ENCODE measurements around the gene GGNBP2. TPM values are rescaled to one million over a fixed set of nuclear protein-coding genes. Genes with fewer than 3 reads are reported as not detected.

GGNBP2 gene
- total RNA-seq, 2 experiments from 2014 or later, result 64.7 to 67.1 TPM

DNA sequence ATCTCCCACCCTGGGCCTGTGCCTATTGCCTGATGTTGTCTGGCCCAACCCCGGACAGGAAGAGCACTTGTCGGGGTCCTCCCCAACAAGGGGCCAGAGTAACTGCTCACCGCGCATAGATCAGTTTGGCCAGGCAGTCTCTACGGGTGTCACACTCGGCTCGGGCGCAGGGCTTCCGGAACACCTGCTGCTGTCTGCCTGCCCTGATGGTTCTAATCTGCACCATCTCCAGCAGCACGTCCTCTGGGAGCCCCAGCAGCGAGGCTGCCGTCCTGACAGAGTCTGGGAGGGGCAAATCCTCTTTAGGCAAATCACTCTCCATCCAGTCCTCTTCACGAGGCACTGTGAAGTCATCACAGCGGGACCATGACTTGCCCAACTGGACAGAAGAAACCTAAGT, 34.1 kb upstream of the GGNBP2 start:
- CTCF ChIA-PET, result no interaction called here
- POLR2A ChIA-PET, result no interaction called here

DNA sequence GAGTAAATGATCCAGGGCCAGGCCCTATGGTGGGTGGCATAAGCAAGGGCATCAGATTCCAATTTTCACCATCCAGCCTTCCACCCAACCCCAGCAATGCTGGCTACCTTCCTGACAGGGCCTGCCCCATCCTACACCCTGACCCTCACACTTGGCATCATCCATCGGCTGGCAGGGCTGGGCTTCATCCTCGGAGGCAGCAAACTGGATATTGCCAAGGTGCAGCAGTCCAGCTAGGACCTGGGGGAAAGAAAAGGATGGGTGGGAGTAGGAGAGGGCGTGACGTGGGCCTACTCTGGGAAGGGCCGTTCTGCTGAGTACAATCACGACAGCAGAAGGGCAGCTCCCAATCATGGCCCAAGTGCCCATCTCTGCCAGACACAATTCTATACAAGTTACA, 33.5 kb upstream of the GGNBP2 start:
- CTCF ChIA-PET, result no interaction called here
- POLR2A ChIA-PET, result no interaction called here

DNA sequence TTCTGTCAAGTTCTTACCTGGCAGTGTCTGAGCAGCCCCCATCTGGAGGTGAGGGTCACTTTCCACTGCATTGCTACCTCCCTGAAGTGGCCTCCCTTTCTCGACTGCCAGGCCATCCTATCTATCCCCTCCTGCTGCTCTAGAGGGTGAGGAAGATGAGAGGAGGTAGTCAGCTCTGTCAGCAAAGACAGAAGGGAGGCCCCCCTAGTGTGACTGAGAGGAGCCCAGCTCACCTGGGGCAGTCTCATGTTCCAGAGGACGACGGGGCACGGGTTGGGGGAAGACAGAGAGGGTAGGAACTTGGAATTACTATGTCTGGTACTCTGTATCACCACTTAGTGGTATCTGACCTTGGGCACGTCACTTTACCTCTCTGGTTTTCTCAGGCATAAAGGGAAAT, 32.1 kb upstream of the GGNBP2 start:
- POLR2A ChIA-PET, result no interaction called here
- CTCF ChIA-PET, result no interaction called here

DNA sequence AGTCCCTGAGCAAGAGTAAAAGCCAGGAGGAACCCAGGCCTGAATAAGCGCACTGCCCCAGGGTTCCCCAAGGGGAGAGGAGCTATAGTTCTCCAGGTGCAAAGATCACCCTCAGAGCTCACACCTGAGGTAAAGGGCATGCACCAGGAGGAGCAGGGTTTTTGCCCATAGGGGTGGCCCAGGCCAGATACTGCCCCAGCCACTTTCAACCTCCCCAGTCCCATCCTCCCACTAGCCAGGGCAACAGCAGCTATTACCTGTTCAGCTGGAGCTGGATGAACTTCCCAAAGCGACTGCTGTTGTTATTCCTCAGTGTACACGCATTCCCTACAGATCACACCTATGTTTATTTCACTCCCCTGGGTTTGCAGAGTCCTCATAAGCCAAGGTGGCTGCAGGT, 29.9 kb upstream of the GGNBP2 start:
- CTCF ChIA-PET, result interaction anchor here (1.4 kb wide), 1 partner anchor 19 kb away, joined by 4 read pairs; the partner anchor contains the start of genes MYO19 and PIGW
- POLR2A ChIA-PET, result no interaction called here

DNA sequence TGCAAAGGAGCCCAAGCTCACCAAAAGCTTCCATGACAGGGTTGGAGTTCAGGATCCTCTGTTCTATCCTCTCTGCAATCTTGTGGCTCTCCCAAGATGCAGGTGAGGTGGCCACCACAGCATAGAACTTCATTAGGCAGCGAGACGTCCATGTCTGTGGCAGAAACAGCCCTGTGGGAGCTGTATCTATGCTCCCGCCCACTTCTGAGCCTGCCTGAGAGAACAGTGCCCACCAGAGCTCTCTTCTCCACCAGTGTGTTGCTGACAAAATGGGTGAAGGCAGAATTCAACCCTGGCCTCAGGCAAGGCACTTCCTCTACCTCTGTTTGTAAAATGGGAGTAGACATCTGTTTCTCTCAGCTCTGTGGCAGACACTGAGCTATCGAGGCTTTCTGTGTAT, 28.9 kb upstream of the GGNBP2 start:
- CTCF ChIA-PET, result no interaction called here

DNA sequence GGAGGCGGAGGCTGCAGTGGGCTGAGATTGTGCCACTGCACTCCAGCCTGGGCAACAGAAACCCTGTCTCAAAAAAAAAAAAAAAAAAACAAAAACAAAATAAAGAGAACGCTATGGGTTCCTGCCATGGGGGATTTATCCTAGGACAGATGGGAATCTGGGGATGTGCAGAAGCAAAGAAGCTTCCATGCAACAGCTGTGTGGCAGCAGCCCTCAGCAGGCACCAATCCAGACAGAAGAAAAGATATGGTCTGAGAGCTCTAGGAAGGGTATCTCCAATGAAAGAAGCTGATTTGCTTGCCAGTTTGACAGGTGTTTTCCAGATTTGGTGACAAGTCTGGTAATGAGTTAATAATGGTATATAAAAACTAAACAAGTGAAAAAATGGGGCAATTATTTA, 21.6 kb upstream of the GGNBP2 start:
- POLR2A ChIA-PET, result no interaction called here

More for the DNA sequence above, 28.9 kb upstream of the GGNBP2 start:
- POLR2A ChIA-PET, result interaction anchor here (0.7 kb wide), 1 partner anchor 21 kb away, joined by 3 read pairs; no protein-coding TSS in a partner anchor

DNA sequence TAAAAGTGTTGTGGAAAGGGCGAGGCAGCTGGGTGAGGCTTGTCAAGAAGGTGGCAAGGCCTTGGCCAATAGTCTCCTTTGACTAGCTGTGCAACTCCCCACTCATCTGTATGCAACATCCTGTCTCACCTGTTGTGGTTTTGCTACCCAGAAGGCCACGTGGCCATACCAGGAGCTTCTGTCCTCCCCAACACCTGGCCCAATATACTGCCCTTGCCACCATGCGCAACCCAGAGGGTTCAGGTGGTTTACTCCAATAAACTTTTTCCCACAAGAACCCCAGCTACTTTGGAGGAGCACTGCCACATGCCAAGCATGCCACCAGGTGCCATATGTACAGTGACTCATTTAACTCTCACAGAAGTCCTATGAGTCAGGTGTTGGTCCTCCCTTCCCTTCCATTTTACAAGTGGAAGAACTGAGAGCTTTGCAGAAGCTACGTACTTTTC, 20.3 kb upstream of the GGNBP2 start:
- POLR2A ChIA-PET, result no interaction called here
- CTCF ChIA-PET, result interaction anchor here (1.0 kb wide), 1 partner anchor 10 kb away, joined by 7 read pairs; the partner anchor contains the start of genes MYO19 and PIGW

More for the DNA sequence above, 21.6 kb upstream of the GGNBP2 start:
- CTCF ChIA-PET, result no interaction called here

DNA sequence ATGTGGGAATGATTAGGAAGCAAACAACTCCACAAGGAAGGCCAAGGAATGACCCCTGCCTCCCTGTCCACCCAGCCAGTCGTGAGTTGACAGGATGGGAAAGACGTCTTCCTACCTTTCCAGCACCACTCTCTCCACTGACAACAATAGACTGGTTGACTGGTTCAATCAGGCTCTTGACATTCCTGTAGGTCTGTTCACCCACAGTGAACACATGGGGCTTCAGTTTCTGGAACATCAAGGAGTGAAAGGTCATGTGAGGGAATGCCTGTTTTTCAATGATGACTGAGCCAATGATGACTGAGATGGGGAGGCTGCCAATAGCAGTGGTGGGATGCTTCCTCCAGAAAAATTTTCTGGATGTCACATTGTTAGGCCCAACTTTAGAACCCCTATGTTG, 19.6 kb upstream of the GGNBP2 start:
- ChIA-PET CTCF (no interaction called here), POLR2A (no interaction called here)

DNA sequence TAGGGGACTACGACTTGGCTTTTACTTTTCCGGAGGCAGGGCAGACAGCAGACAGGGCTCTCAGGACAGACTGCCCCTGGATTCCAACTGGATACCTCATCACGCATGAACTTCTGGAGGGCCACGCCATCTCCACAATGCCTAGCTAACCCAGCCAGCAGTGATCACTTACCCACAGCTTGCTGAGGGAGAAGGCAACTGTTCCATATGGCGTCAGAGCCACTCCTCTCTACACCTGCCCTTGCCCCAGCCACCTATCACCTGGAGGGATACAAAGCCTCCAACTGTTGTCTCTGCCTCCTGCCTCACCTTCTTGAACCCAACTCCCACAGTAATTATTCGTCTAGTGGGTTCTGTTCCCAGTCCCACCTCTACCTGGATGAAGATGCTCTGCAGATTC, 18.8 kb upstream of the GGNBP2 start:
- CTCF ChIA-PET, result no interaction called here
- POLR2A ChIA-PET, result no interaction called here

DNA sequence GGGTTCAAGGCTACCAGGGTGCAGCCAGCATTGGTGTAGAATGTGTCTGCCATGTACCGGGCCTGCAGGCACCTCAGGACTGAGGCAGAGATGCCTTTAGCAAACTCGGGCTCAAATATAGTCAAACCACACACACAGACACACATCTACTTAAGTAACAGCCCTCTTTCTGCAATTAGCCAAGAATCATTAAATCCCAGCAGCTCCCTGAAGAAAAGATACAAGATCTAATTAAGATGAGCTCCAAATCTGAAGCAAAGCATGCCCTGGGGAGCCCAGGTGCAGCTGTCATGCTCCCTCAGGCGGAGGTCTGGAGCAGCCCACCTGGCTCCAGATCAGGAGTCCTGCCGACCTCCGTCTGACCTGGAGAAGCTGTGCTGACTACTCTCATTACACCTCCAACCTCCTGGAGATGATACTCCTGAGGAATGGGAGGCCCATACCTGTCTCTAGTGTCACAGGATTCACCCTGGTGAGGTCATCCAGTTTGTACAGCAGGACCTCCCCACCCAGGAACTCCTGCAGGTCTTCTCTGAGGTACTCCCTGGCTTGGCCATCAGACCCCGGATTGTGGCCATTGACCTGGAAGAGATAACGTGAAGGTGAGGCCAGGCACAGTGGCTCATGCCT, 17.0 kb upstream of the GGNBP2 start:
- POLR2A ChIA-PET, result no interaction called here
- CTCF ChIA-PET, result no interaction called here

DNA sequence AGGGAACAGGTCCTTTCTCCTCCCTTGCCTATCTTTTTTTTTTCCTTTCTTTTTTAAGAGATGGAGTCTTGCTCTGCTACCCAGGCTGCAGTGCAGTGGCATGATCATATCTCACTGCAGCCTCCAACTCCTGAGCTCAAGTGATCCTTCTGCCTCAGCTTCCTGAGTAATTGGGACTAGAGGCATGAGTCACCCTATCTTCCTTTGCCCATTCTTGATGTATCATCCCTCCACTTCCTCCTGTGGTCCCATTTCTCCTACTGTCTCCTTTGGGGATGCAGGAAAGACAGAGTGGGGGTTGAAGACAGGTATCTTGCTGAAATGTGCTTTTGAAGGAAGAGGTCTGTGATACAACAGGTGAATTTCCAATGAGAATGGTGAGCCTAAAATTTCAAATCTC, 15.6 kb upstream of the GGNBP2 start:
- ChIA-PET POLR2A (no interaction called here), CTCF (no interaction called here)

DNA sequence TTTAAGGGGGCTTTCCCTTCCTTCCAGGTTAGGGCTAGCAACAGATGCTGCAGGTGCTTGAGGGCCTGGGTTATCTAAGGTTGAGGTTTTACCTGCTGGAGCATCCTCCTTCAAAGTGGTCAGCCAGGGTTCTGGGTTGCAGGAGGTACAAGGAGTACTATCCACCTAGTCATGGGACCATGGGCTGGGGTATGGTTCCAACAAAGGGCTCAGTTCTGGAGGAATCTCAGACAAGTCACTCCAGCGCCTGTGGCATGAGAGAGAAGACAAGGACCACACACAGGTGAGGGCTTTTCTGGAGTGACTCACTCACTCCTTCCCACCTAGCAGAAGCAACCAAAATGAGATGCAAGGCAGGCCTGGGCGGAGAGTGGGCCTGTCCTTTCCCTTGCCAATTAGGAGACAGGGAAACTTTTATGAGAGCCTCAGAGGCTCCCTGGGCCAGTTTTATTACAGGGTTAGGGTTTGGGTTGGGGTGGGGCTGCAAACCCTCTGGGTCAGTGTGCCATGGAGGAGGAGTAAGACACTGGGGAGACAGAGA, 12.2 kb upstream of the GGNBP2 start:
- CTCF ChIA-PET, result no interaction called here
- POLR2A ChIA-PET, result interaction anchor here (0.6 kb wide), 1 partner anchor 25 kb away, joined by 3 read pairs; no protein-coding TSS in a partner anchor

DNA sequence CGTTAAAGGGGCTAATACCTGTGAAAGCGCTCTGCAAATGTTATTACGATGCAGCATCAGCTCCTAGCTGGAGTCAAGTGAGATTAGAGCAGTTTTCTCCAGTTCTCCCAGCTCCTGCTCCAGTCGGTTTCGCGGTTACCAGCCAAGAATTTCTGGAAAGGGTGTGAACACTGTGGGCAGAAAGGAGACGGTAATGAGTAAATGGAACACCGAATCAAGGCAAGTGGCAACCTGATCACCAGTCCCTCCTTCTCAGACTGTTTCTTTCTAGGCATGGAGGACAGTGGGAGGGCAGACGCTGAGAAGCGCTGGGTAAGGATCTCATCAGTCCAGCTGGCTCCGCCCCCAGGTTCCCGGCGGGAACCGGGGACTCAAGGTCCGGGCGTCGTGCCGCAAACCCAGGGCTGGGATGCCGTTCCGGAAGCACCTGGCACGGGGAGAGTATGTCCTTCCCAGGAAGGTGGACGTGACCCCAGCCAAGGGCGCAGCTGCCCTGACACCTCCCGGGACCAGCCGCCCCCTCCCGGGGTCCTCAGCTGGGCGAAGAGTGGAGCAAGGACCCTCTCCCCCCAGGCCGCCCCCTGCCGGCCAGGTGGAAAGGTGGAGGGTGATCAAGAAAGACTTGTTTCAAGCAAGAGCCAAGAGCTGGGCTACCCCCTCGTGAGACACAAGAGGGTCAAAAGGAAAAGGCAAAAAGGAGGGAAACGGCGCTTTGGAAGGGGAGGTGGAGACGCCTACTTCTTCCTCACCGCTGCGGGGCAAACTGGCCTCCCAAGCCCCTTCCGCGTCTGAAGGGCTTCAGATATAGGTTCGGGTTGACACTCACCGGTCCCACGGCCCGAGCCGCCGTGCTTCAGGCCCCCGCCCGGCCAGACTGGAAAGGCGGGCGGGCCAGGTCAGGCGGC, 10.5 kb upstream of the GGNBP2 start:
- ChIA-PET CTCF (interaction anchor here (0.6 to 3.3 kb wide), 8 partner anchors 8 to 72 kb away, joined by 3 to 13 read pairs (median 4); partner anchors contain the start of gene MRM1), POLR2A (interaction anchor here (0.6 to 3.4 kb wide), 4 partner anchors 11 to 67 kb away, joined by 3 to 44 read pairs (median 5); partner anchors contain the start of genes GGNBP2 and MRM1)

DNA sequence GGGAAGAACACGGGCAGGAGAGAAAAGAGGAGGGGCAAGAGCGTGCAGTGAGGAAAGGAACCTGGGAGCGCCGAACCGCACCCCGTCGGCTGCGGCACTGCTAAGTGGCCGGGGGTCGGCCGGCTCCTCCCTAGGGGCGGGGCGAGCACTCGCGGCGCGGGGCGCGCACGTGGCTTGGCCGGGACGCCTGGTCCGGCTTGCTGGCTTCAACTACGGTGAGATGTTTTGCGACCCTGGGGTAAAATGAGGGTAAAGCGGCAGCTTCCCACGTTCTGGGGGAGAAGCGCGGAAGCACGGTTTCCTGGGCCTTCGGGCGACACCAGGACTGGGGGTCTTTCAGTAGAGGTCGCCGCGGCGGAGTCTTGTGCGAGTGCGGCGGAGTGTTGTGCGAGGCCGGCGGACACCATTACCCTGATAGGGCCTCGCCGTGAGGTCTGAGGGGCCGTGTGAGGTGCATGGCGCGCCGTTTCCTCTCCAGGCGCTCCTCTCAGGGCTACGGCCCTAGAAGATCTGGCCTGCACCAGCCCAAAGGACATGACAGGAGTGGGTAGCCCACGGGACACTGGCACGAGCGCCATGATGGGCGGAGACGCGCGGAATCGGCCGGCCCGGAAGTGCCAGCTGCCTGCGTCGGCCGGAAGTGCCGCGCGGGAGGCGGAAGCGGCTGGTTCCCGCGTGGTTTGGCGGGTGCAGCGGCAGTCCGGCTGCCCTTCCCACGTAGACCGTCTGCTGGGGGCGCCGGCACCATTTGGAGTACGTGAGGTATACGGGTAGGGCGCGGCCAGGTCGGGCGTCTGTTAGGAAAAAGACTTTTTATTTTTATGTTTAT, 9.7 kb upstream of the GGNBP2 start, which contains the start of the genes MYO19 and PIGW:
TSS of gene MYO19 (minus strand) at position 29 of the 829 bp plus-strand sequence. CDS start 2,330 bp downstream, outside the sequence.
TSS of gene PIGW (plus strand) at position 148 of the 829 bp plus-strand sequence. CDS start 2,115 bp downstream, outside the sequence.
- POLR2A ChIA-PET, result interaction anchor here (0.6 to 3.4 kb wide), 6 partner anchors 10 to 66 kb away, joined by 3 to 44 read pairs (median 3); partner anchors contain the start of genes GGNBP2 and MRM1
- CTCF ChIA-PET, result interaction anchor here (0.6 to 3.3 kb wide), 7 partner anchors 11 to 71 kb away, joined by 3 to 13 read pairs (median 4); partner anchors contain the start of gene MRM1

DNA sequence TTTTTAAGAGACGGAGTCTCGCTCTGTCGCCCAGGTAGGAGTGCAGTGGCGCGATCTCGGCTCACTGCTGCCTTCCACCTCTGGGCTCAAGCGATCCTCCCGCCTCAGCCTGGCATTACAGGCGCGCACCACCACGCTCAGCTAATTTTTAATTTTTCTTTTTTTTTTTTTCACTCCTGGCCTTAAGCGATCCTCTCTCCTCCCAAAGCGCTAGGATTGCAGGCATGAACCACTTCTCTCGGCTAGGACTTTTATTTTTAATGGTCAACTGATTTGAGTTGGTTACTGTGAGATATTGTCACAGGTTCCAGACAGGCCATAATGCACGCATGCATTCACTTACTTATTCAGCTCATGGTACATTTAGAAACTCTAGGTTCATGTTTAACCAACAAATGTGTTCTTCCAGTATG, 9.0 kb upstream of the GGNBP2 start:
- CTCF ChIA-PET, result interaction anchor here (3.3 kb wide), 1 partner anchor 11 kb away, joined by 13 read pairs; no protein-coding TSS in a partner anchor

DNA sequence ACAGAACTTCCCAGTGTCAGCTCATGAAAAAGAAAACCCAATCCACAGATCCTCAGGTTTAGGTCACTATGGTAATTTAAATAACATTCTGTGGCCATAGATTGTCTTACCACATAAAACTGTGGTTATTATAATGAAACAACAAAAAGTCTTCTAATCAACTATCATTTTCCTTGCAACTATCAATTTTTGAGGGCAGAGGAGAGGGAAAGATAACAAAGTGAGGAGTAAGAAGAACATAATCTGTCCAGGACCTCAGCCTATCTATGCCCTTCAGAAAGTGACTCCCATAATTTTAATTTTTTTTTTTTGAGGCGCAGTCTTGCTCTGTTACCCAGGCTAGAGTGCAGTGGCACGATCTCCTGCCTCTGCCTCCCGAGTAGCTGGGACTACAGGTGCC, 4.0 kb upstream of the GGNBP2 start:
- ChIA-PET CTCF (no interaction called here), POLR2A (no interaction called here)

More for the DNA sequence above, 9.0 kb upstream of the GGNBP2 start:
- POLR2A ChIA-PET, result interaction anchor here (0.8 to 3.4 kb wide), 4 partner anchors 10 to 66 kb away, joined by 3 to 44 read pairs (median 5); partner anchors contain the start of genes GGNBP2 and MRM1

DNA sequence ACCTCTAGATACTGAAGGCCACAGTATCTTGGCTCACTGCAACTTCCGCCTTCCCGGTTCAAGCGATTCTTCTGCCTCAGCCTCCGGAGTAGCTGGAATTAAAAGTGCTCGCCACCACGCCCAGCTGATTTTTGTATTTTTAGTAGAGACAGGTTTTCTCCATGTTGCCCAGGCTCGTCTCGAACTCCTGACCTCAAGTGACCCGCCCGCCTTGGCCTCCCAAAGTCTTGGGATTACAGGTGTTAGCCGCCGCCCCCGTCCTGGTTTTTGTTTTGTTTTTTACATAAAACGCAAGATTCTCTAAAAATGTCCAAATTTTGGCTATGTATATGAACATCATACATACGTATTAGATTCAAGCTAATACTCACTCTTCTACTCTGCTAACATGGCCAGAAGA, 2.0 kb upstream of the GGNBP2 start:
- ChIA-PET CTCF (interaction anchor here (1.2 kb wide), 1 partner anchor 9 kb away, joined by 5 read pairs; no protein-coding TSS in a partner anchor), POLR2A (no interaction called here)

DNA sequence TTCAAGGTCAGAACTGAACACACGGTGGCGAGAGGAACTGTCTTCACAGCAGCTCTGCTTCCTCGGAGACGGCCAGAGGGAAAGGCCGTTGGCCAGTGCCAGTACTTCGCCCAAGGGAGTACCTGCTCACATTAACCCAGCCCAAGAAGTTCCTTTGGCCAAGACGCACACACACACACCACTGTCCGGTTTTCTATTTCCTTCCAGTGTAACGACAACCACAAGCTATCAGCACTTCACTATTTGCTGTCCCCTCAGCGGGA, 744 bp upstream of the GGNBP2 start:
- POLR2A ChIA-PET, result interaction anchor here (0.6 to 4.0 kb wide), 3 partner anchors 9 to 58 kb away, joined by 4 to 44 read pairs (median 15); partner anchors contain the start of genes MRM1, MYO19 and PIGW
- CTCF ChIA-PET, result interaction anchor here (1.3 kb wide), 1 partner anchor 57 kb away, joined by 4 read pairs; the partner anchor contains the start of gene MRM1

DNA sequence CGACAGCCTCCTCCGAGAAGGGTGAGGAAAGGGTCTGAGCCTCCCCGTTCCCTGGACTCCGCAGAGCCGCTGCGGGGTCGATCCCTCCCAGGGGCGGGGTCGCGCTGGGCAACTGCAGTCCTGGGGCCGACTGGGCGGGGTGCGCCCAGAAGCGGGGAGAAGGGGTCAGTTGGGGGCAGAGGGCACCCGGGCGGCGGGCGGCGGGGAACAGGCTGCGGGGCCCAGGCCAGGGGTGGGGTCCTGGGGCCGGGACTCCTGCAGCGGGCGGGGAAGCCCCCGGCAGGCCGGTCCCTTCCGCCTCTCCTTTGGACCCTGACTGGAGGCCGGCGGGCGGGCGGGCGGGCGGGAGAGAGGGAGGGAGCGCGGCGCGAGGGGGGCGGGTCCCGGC, 352 bp downstream of the GGNBP2 start:
- CTCF ChIA-PET, result interaction anchor here (1.3 to 2.1 kb wide), 2 partner anchors 10 to 56 kb away, joined by 4 to 13 read pairs; partner anchors contain the start of genes MRM1, MYO19 and PIGW
- POLR2A ChIA-PET, result interaction anchor here (1.0 to 4.0 kb wide), 4 partner anchors 10 to 57 kb away, joined by 3 to 44 read pairs (median 10); partner anchors contain the start of genes MRM1, MYO19 and PIGW

All from activated CD8-positive, alpha-beta memory T cell treated with anti-CD3 and anti-CD28 coated beads for 36 hours (primary cell).